Calu3 (cell line): ENCODE measurements around the gene UBE2G2. TPM values are rescaled to one million over a fixed set of nuclear protein-coding genes. Genes with fewer than 3 reads are reported as not detected.

Experiments
- BruUV-seq: library from RNA; stranded (reverse); fragments of 400-500 nt; replicated peaks from 2 replicates; lab custom pipeline; 2021; lab: Mats Ljungman, UMichigan
- CTCF ChIA-PET: fragments of 300-600 bp; sonication (Branson Sonifier 250); formaldehyde crosslinking; loops from one replicate; lab custom pipeline; 2022; ENCODE audit warnings: antibody characterized with exemption; lab: Charles Lee
- DNase-seq: peaks from one replicate; pipeline ENCODE4 v3.0.0; 2022
- H3K27ac Mint-ChIP-seq: one replicate; pipeline ENCODE4 v1.8.0; 2022; ENCODE audit warnings: mixed read lengths; ENCODE audit not compliant: unreplicated experiment
- H3K27me3 Mint-ChIP-seq: one replicate; pipeline ENCODE4 v1.8.0; 2022; ENCODE audit warnings: mixed read lengths; ENCODE audit not compliant: unreplicated experiment
- H3K36me3 Mint-ChIP-seq: one replicate; pipeline ENCODE4 v1.8.0; 2022; ENCODE audit warnings: mild to moderate bottlenecking, moderate library complexity, mixed read lengths; ENCODE audit not compliant: insufficient read depth, unreplicated experiment
- H3K4me1 Mint-ChIP-seq: one replicate; pipeline ENCODE4 v1.8.0; 2022; ENCODE audit warnings: mild to moderate bottlenecking, low read depth, mixed read lengths; ENCODE audit not compliant: unreplicated experiment
- H3K4me3 Mint-ChIP-seq: one replicate; pipeline ENCODE4 v1.8.0; 2022; ENCODE audit warnings: mild to moderate bottlenecking, low read depth, moderate library complexity, mixed read lengths; ENCODE audit not compliant: unreplicated experiment
- H3K9me3 Mint-ChIP-seq: one replicate; pipeline ENCODE4 v1.8.0; 2022; ENCODE audit warnings: low read depth, mixed read lengths; ENCODE audit not compliant: unreplicated experiment
- CTCF ChIP-seq: fragments of 200-600 bp; IDR thresholded peaks from one replicate; pipeline ENCODE4 v1.8.0; 2022; ENCODE audit warnings: antibody characterized with exemption; ENCODE audit not compliant: unreplicated experiment
- intact Hi-C: fragments of 100-400 bp; cut with micrococcal nuclease; formaldehyde crosslinking; loops from one replicate; pipeline ENCODE4 v1.10.0; 2022; ENCODE audit not compliant: unreplicated experiment
- total RNA-seq: library from RNA; stranded (reverse); gene quantifications from 2 replicates; pipeline ENCODE4 v1.2.3, GENCODE V29; 2022

Gene UBE2G2
- total RNA-seq, 1 experiment from 2014 or later: 61.7 TPM

DNA sequence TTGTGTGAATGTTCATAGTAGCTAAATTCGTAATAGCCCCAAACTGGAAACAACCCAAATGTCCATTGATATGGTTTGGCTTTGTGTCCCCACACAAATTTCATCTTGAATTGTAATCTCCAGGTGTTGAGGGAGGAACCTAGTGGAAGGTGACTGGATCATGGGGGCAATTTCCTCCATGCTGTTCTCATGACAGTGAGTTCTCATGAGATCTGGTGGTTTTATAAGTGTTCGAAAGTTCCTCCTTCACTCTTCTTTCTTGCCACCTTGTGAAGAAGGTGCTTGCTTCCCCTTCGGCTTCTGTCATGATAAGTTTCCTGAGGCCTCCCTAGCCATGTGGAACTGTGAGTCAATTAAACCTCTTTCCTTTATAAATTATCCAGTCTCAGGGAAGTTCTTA lies 11.3 kb downstream of the UBE2G2 start:
- Mint-ChIP-seq H3K36me3 (peaks cover 4% of the 10 kb centered on the region), H3K27ac (no peak overlapping the region), H3K4me3 (no peak overlapping the region), H3K9me3 (no peaks in the 10 kb centered on the region), H3K4me1 (peaks cover 14% of the 10 kb centered on the region), H3K27me3 (no peaks in the 10 kb centered on the region)
- intact Hi-C loops: no loop called here
- no peak for DNase-seq
- BruUV-seq: no TSS peak
- CTCF ChIA-PET: no interaction called here
- no peak for TF ChIP-seq CTCF

DNA sequence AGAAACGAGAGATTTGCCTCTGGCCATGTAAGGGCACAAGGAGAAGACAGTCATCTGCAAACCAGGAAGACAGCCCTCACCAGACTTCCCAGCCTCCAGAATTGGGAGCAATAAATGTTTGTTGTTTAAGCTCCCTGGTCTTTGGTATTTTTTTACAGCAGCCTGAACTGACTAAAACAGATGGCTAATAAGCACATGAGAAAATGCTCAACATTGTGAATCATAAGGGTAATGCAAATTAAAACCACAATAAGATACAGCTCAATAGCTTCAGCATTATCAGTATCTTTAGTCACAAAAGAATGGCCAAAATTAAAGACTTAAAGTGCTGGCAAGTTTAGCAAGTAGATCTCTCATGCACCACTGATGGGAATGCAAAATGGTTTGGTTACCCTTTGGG lies 11.7 kb downstream of the UBE2G2 start:
- TF ChIP-seq CTCF: no peak
- Mint-ChIP-seq H3K4me1 (peaks cover 14% of the 10 kb centered on the region), H3K4me3 (no peak overlapping the region), H3K27me3 (no peaks in the 10 kb centered on the region), H3K27ac (no peak overlapping the region), H3K36me3 (peaks cover 4% of the 10 kb centered on the region), H3K9me3 (no peaks in the 10 kb centered on the region)
- BruUV-seq: no TSS peak
- intact Hi-C loops: no loop called here
- CTCF ChIA-PET: interaction anchor here (0.6 kb wide), 1 partner anchor 475 kb away, joined by 3 read pairs; no protein-coding TSS in a partner anchor
- no peak for DNase-seq

- intact Hi-C loops: no loop called here
- TF ChIP-seq CTCF: no peak
- H3K27me3 Mint-ChIP-seq: no peaks in the 10 kb centered on the region
- H3K36me3 Mint-ChIP-seq: peaks cover 4% of the 10 kb centered on the region
- no peak overlapping the region for H3K4me3 Mint-ChIP-seq
- no peak for DNase-seq
- H3K4me1 Mint-ChIP-seq: peaks cover 14% of the 10 kb centered on the region
- H3K27ac Mint-ChIP-seq: no peak overlapping the region
- no TSS peak for BruUV-seq
- H3K9me3 Mint-ChIP-seq: no peaks in the 10 kb centered on the region
- CTCF ChIA-PET: no interaction called here
These were observed 15.8 kb downstream of the UBE2G2 start for GRCh38 chr21:44785620-44786335.

- intact Hi-C loops: no loop called here
- no peak for DNase-seq
- H3K27me3 Mint-ChIP-seq: no peaks in the 10 kb centered on the region
- TF ChIP-seq CTCF: no peak
- H3K36me3 Mint-ChIP-seq: peaks cover 4% of the 10 kb centered on the region
- no peak overlapping the region for H3K27ac Mint-ChIP-seq
- H3K4me3 Mint-ChIP-seq: no peak overlapping the region
- no peaks in the 10 kb centered on the region for H3K9me3 Mint-ChIP-seq
- peaks cover 14% of the 10 kb centered on the region for H3K4me1 Mint-ChIP-seq
- BruUV-seq: no TSS peak
- CTCF ChIA-PET: no interaction called here
These were observed 16.8 kb downstream of the UBE2G2 start for GRCh38 chr21:44784810-44785209.
